Activated CD4-positive, alpha-beta T cell treated with anti-CD3 and anti-CD28 coated beads, Interleukin-2, amount 10 ng/mL, durations not matched to agents 24 days and 14 days (primary cell): ENCODE results near the gene GCNT2. TPM values are rescaled to one million over a fixed set of nuclear protein-coding genes. Genes with fewer than 3 reads are reported as not detected.

Experiments
- DNase-seq: peaks from one replicate; pipeline ENCODE4 v3.0.0; 2022
- H3K27ac Mint-ChIP-seq: one replicate; pipeline ENCODE4 v1.8.0; 2022; ENCODE audit warnings: mild to moderate bottlenecking, mixed read lengths
- H3K27me3 Mint-ChIP-seq: one replicate; pipeline ENCODE4 v1.8.0; 2022; ENCODE audit warnings: mixed read lengths
- H3K36me3 Mint-ChIP-seq: one replicate; pipeline ENCODE4 v1.8.0; 2022; ENCODE audit warnings: low read depth, mild to moderate bottlenecking, mixed read lengths
- H3K4me1 Mint-ChIP-seq: one replicate; pipeline ENCODE4 v1.8.0; 2021; ENCODE audit warnings: mixed read lengths
- H3K4me3 Mint-ChIP-seq: one replicate; pipeline ENCODE4 v1.8.0; 2022; ENCODE audit warnings: mild to moderate bottlenecking, moderate library complexity, mixed read lengths
- H3K9me3 Mint-ChIP-seq: one replicate; pipeline ENCODE4 v1.8.0; 2021; ENCODE audit warnings: mixed read lengths
- intact Hi-C: fragments of 100-400 bp; cut with micrococcal nuclease; formaldehyde crosslinking; loops from one replicate; pipeline ENCODE4 v1.15.1; 2023
- total RNA-seq: library from RNA; stranded (reverse); gene quantifications from 2 replicates; pipeline ENCODE4 v1.2.3, GENCODE V29; 2022

Gene GCNT2
- total RNA-seq, 1 donor from 2014 or later: 2.5 TPM

DNA sequence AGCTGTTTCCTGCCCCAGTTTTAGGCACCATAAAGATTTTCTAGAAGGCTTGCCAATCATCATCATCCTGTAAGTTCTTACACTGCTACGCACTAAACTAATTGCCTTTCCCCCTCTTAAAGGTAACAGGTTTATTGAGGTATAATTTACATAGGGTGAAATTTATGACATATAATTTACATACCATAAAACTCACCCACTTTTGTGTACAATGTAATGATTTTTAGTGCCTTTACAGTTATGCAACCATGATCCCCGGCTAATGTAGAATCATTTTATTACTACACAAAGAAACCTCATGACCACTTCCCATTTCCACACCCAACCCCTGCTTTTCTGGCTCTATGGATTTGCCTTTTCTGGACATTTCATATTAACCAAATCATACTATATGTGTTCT is 21.1 kb downstream of the GCNT2 start:
- no peaks in the 10 kb centered on the region for H3K4me1 Mint-ChIP-seq
- no peak overlapping the region for H3K27ac Mint-ChIP-seq
- H3K27me3 Mint-ChIP-seq: no peaks in the 10 kb centered on the region
- peaks cover 12% of the 10 kb centered on the region for H3K36me3 Mint-ChIP-seq
- intact Hi-C loops: no loop called here
- H3K4me3 Mint-ChIP-seq: no peak overlapping the region
- DNase-seq: no peak
- peaks cover 5% of the 10 kb centered on the region for H3K9me3 Mint-ChIP-seq

DNA sequence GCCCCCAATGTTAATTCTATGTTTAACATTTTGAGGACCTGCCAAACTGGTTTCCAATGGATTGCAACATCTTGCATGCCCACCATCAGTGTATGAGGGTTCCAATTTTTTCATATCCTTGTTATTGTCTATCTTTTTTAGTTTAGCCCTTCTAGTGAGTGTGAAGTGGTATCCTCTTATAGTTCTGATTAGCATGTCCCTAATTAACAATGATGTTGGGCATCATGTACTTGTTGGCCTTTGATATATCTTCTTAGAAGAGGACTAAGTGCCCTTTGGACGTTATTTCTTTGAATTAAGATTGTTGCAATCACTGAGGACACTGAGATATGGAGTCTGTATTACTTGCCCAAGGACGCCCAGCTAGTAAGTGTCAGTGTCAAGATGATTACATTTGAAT is 22.3 kb downstream of the GCNT2 start:
- DNase-seq: no peak
- Mint-ChIP-seq H3K27ac (no peak overlapping the region), H3K4me3 (no peak overlapping the region), H3K4me1 (no peaks in the 10 kb centered on the region), H3K27me3 (no peaks in the 10 kb centered on the region), H3K36me3 (peaks cover 8% of the 10 kb centered on the region), H3K9me3 (peaks cover 5% of the 10 kb centered on the region)
- intact Hi-C loops: no loop called here

GRCh38 chr6:10545482-10545881 is 24.3 kb downstream of the GCNT2 start:
- no peak overlapping the region for H3K4me3 Mint-ChIP-seq
- peaks cover 5% of the 10 kb centered on the region for H3K9me3 Mint-ChIP-seq
- H3K27me3 Mint-ChIP-seq: no peaks in the 10 kb centered on the region
- intact Hi-C loops: no loop called here
- H3K4me1 Mint-ChIP-seq: no peaks in the 10 kb centered on the region
- peaks cover 10% of the 10 kb centered on the region for H3K36me3 Mint-ChIP-seq
- no peak for DNase-seq
- no peak overlapping the region for H3K27ac Mint-ChIP-seq

- Mint-ChIP-seq H3K9me3 (no peaks in the 10 kb centered on the region), H3K27me3 (no peaks in the 10 kb centered on the region), H3K27ac (no peak overlapping the region), H3K4me3 (no peak overlapping the region), H3K36me3 (peaks cover 2% of the 10 kb centered on the region), H3K4me1 (no peaks in the 10 kb centered on the region)
- intact Hi-C loops: no loop called here
- DNase-seq: no peak
Measured at GRCh38 chr6:10547809-10548208, 26.7 kb downstream of the GCNT2 start.

DNA sequence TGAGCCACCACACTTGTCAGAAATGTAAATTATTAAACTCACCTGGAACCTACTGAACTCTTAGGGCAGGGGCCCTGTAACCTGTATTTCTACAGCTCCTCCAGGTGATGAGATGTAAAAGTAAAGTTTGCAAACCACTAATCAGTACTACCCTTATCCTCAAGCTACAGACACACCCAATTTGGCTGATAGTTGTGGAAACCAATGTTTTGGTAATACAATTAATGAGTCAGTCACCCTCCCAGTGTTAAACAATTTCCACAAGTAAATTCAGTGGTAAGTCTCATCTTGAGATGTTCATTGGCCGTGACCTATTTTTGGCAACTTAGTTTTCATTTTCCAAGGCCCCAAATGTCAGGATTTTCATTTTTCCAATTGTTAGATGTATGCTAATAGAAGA is 29.6 kb downstream of the GCNT2 start:
- H3K27ac Mint-ChIP-seq: no peak overlapping the region
- no peak overlapping the region for H3K4me3 Mint-ChIP-seq
- intact Hi-C loops: no loop called here
- H3K27me3 Mint-ChIP-seq: no peaks in the 10 kb centered on the region
- DNase-seq: no peak
- no peaks in the 10 kb centered on the region for H3K9me3 Mint-ChIP-seq
- H3K4me1 Mint-ChIP-seq: no peaks in the 10 kb centered on the region
- peaks cover 2% of the 10 kb centered on the region for H3K36me3 Mint-ChIP-seq

DNA sequence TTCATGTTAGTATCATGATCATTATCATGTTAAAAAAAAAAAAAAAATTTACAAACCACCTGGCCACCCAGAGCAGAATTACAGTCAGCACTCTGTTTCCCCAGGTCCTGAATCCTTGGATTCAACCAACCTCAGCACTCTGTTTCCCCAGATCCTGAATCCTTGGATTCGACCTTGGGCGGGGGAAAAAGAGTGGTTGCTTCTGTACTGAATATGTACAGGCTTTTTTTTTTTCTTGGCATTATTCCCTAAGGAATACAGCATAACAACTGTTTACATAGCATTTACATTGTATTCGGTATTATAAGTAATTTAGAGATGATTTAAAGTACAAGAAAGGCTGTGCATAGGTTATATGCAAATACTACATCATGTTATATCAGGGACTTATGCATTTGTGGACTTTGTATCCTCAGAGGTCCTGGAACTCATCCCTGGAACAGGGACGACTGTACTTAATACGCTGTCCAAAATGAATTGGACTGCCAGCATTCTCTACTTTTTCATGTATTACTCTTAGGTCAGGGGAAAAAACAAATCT is 31.2 kb downstream of the GCNT2 start:
- intact Hi-C loops: no loop called here
- H3K27me3 Mint-ChIP-seq: no peaks in the 10 kb centered on the region

DNA sequence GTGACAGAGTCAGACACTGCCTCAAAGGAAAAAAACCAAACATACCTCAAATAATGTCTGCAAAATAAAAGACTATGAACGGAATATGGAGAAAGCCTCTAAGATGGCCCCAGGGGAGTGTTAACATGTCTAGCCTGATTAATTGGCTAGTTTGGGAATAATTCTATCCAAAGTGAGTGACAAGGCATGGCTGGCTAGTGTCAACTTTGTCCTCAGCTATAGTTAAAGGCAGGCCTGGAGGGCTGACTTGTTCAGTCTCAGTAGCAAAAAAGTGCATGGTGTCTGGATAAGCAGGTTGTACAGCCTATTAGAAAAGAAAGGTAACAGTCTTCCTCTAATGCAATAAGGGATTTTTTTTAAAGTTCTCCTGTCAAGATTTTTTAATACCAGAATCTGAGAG is 32.7 kb downstream of the GCNT2 start:
- Mint-ChIP-seq H3K4me3 (no peak overlapping the region), H3K36me3 (peaks cover 4% of the 10 kb centered on the region), H3K4me1 (no peaks in the 10 kb centered on the region), H3K27me3 (no peaks in the 10 kb centered on the region), H3K9me3 (no peaks in the 10 kb centered on the region), H3K27ac (no peak overlapping the region)
- intact Hi-C loops: no loop called here
- no peak for DNase-seq

More for the DNA sequence above, 31.2 kb downstream of the GCNT2 start:
- Mint-ChIP-seq H3K4me3 (no peak overlapping the region), H3K4me1 (no peaks in the 10 kb centered on the region), H3K9me3 (no peaks in the 10 kb centered on the region), H3K36me3 (peaks cover 4% of the 10 kb centered on the region), H3K27ac (no peak overlapping the region)
- DNase-seq: no peak

DNA sequence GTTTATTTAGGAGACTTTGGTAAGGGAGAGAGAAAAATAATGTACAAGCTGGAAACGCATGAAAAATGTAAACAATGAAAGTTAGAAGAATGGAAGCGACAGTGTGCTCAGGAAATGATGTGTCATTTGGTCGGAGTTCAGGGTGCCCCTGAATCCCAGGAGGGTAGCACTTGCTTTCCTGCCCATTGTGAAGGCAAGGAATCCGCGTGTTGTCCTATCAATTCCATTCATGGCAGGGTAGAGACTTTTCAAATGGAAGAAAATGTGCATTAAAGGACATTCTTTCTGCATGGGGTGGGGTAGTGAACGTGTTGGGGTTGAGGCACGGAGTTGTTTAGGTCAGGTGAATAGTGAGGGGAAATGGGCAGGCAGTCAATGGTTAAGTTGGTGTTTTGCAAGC is 33.7 kb downstream of the GCNT2 start:
- no peaks in the 10 kb centered on the region for H3K4me1 Mint-ChIP-seq
- peaks cover 2% of the 10 kb centered on the region for H3K36me3 Mint-ChIP-seq
- H3K9me3 Mint-ChIP-seq: no peaks in the 10 kb centered on the region
- intact Hi-C loops: no loop called here
- H3K4me3 Mint-ChIP-seq: no peak overlapping the region
- H3K27ac Mint-ChIP-seq: no peak overlapping the region
- no peaks in the 10 kb centered on the region for H3K27me3 Mint-ChIP-seq
- DNase-seq: no peak

DNA sequence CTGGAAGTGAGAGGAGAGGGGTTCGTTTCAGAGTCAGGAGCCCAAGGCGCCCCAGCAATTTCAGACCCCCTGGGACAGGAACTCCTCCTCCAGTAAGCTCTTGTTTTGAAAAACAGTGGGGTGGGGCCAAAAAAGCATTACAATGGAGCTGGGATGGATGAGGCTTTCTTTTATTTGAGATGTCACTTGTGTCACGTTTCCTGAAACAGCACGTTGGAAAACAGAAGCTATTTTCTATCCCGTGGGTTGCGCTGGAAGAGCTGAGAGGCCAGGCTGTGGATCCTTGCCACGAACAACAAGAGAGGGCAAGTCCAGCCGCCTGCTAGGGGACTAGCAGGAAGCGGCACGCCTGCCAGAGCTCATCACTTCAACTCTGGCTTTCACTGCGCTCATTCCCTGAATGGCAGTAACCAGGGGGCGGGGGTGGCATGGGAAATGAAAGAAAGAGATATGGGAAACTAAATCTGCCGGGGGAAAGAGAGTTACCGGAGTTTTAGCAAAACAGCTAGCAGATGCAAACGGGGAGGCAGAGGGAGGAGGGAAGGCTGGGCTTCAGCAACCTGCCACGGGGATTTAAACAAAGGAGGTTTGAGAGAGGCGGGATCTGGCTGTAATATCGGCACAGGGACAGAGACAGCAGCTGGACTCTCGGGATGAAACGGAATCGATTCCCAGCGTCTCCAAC is 34.6 kb downstream of the GCNT2 start:
- DNase-seq: no peak
- Mint-ChIP-seq H3K4me1 (no peaks in the 10 kb centered on the region), H3K4me3 (no peak overlapping the region), H3K27me3 (no peaks in the 10 kb centered on the region), H3K9me3 (no peaks in the 10 kb centered on the region), H3K27ac (no peak overlapping the region), H3K36me3 (peaks cover 4% of the 10 kb centered on the region)
- intact Hi-C loops: no loop called here

GRCh38 chr6:10556589-10556988 is 35.4 kb downstream of the GCNT2 start:
- H3K27me3 Mint-ChIP-seq: no peaks in the 10 kb centered on the region
- H3K4me1 Mint-ChIP-seq: no peaks in the 10 kb centered on the region
- intact Hi-C loops: no loop called here
- peaks cover 4% of the 10 kb centered on the region for H3K36me3 Mint-ChIP-seq
- H3K27ac Mint-ChIP-seq: no peak overlapping the region
- no peaks in the 10 kb centered on the region for H3K9me3 Mint-ChIP-seq
- no peak for DNase-seq
- H3K4me3 Mint-ChIP-seq: no peak overlapping the region

DNA sequence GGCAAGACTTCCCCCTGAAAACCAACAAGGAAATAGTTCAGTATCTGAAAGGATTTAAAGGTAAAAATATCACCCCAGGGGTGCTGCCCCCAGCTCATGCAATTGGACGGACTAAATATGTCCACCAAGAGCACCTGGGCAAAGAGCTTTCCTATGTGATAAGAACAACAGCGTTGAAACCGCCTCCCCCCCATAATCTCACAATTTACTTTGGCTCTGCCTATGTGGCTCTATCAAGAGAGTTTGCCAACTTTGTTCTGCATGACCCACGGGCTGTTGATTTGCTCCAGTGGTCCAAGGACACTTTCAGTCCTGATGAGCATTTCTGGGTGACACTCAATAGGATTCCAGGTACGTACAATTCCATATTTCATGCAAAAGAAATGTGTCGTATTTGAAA is 35.8 kb downstream of the GCNT2 start:
- Mint-ChIP-seq H3K4me3 (no peak overlapping the region), H3K9me3 (no peaks in the 10 kb centered on the region), H3K36me3 (peaks cover 4% of the 10 kb centered on the region), H3K4me1 (no peaks in the 10 kb centered on the region), H3K27ac (no peak overlapping the region), H3K27me3 (no peaks in the 10 kb centered on the region)
- DNase-seq: no peak
- intact Hi-C loops: no loop called here

DNA sequence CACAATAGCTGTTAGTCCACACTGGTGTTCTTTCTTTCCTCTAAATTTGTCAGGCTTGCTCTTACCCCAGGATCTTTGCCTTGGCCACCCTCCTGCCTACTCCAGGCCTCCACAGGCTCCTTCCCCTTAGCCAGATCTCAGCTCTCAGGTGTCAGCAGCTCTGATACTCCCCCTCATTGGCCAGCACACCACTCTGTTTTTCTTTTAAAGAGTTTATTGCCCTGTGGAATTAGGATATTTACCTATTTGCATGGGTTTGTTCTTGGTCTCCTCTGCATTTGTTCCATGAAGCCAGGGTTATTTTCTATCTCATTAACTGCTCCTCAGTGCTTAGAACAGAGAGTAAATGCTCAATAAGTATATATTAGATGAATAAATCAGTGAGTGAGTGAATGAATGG is 36.8 kb downstream of the GCNT2 start:
- H3K27me3 Mint-ChIP-seq: no peaks in the 10 kb centered on the region
- no peak overlapping the region for H3K27ac Mint-ChIP-seq
- no peaks in the 10 kb centered on the region for H3K4me1 Mint-ChIP-seq
- H3K4me3 Mint-ChIP-seq: no peak overlapping the region
- H3K9me3 Mint-ChIP-seq: no peaks in the 10 kb centered on the region
- intact Hi-C loops: no loop called here
- DNase-seq: no peak
- H3K36me3 Mint-ChIP-seq: peaks cover 4% of the 10 kb centered on the region

GRCh38 chr6:10558565-10558964 is 37.4 kb downstream of the GCNT2 start:
- Mint-ChIP-seq H3K27me3 (no peaks in the 10 kb centered on the region), H3K4me3 (no peak overlapping the region), H3K27ac (no peak overlapping the region), H3K4me1 (no peaks in the 10 kb centered on the region), H3K36me3 (peaks cover 4% of the 10 kb centered on the region), H3K9me3 (no peaks in the 10 kb centered on the region)
- intact Hi-C loops: no loop called here
- DNase-seq: no peak

DNA sequence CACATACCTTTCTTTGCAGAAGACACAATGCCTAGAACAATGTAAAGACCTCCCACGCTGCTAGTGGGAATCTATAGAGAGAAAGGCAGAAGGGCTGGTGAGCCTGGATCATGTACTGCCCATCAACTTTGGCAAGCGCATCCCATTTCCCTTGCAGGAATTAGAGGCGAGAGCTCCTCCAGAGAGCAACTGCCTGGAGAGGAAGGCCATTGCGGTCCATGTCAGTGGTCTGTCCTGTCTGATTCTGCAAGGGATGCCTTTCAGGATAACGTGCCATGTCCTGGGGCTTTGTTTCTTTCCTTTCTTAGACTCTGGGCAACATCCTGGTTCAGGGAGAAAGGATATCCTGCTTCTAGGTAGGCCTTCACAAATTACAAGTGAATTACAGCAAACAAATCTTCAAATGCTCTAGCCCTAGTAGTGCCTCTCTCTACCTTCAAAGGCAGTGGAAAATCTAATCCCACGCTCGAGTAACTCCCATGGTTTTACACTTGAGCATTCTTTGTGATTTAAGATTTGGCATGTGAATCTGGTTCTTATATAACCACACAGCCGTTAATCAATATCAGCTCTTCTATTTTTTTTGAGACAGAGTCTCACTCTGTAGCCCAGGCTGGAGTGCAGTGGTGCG is 38.5 kb downstream of the GCNT2 start:
- Mint-ChIP-seq H3K9me3 (no peaks in the 10 kb centered on the region), H3K36me3 (peaks cover 4% of the 10 kb centered on the region), H3K4me1 (no peaks in the 10 kb centered on the region), H3K27me3 (no peaks in the 10 kb centered on the region), H3K27ac (no peak overlapping the region), H3K4me3 (no peak overlapping the region)
- intact Hi-C loops: no loop called here
- no peak for DNase-seq
